HG03159 (cell line): ENCODE data around the gene EXT2.

Source experiments
- ATAC-seq: cut with Tn5 transposase; IDR thresholded peaks from one replicate; pipeline ENCODE4 v1.9.1; 2021; ENCODE audit warnings: mild to moderate bottlenecking, moderate library complexity; ENCODE audit not compliant: unreplicated experiment

Gene EXT2

GRCh38 chr11:44198146-44198724, 102.8 kb downstream of the EXT2 start:
- no peak for ATAC-seq

- no peak for ATAC-seq
Observed at GRCh38 chr11:44199298-44199697, 103.8 kb downstream of the EXT2 start.

GRCh38 chr11:44199816-44200215, 104.3 kb downstream of the EXT2 start:
- ATAC-seq: no peak

- ATAC-seq: no peak
Observed at GRCh38 chr11:44203270-44204043, 108.0 kb downstream of the EXT2 start.

- no peak for ATAC-seq
Observed at GRCh38 chr11:44205352-44205751, 109.9 kb downstream of the EXT2 start.

- no peak for ATAC-seq
Observed at GRCh38 chr11:44205836-44206235, 110.4 kb downstream of the EXT2 start.

- no peak for ATAC-seq
Observed at GRCh38 chr11:44207292-44207691, 111.8 kb downstream of the EXT2 start.

GRCh38 chr11:44208976-44209603, 113.6 kb downstream of the EXT2 start:
- no peak for ATAC-seq

GRCh38 chr11:44212128-44212527, 116.7 kb downstream of the EXT2 start:
- no peak for ATAC-seq

GRCh38 chr11:44213148-44213547, 117.7 kb downstream of the EXT2 start:
- ATAC-seq: no peak

GRCh38 chr11:44217432-44217831, 122.0 kb downstream of the EXT2 start:
- no peak for ATAC-seq

- ATAC-seq: no peak
Observed at GRCh38 chr11:44219830-44220796, 124.6 kb downstream of the EXT2 start.

- no peak for ATAC-seq
Observed at GRCh38 chr11:44221456-44221855, 126.0 kb downstream of the EXT2 start.

- no peak for ATAC-seq
Observed at GRCh38 chr11:44221992-44222391, 126.5 kb downstream of the EXT2 start.

GRCh38 chr11:44223238-44223637, 127.8 kb downstream of the EXT2 start:
- ATAC-seq: no peak

- no peak for ATAC-seq
Observed at GRCh38 chr11:44224867-44225501, 129.5 kb downstream of the EXT2 start.

GRCh38 chr11:44226490-44226889, 131.0 kb downstream of the EXT2 start:
- no peak for ATAC-seq

- ATAC-seq: no peak
Observed at GRCh38 chr11:44226945-44227344, 131.5 kb downstream of the EXT2 start.

- no peak for ATAC-seq
Observed at GRCh38 chr11:44228379-44228778, 132.9 kb downstream of the EXT2 start.

GRCh38 chr11:44229098-44229497, 133.6 kb downstream of the EXT2 start:
- no peak for ATAC-seq

GRCh38 chr11:44229624-44230023, 134.1 kb downstream of the EXT2 start:
- ATAC-seq: no peak
